T1000 (cell line): ENCODE data around the gene KIF2B.
"Not testable (repeated sequence)": the region's sequence is repeated elsewhere in the genome, so short reads cannot be mapped to it uniquely, and the experiment has no call there.

Experiments
- DNase-seq: peaks from one replicate; lab custom pipeline; 2025; ENCODE audit warnings: mixed read lengths; lab: John Stamatoyannopoulos, UW

Gene KIF2B, protein sequence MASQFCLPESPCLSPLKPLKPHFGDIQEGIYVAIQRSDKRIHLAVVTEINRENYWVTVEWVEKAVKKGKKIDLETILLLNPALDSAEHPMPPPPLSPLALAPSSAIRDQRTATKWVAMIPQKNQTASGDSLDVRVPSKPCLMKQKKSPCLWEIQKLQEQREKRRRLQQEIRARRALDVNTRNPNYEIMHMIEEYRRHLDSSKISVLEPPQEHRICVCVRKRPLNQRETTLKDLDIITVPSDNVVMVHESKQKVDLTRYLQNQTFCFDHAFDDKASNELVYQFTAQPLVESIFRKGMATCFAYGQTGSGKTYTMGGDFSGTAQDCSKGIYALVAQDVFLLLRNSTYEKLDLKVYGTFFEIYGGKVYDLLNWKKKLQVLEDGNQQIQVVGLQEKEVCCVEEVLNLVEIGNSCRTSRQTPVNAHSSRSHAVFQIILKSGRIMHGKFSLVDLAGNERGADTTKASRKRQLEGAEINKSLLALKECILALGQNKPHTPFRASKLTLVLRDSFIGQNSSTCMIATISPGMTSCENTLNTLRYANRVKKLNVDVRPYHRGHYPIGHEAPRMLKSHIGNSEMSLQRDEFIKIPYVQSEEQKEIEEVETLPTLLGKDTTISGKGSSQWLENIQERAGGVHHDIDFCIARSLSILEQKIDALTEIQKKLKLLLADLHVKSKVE

DNA sequence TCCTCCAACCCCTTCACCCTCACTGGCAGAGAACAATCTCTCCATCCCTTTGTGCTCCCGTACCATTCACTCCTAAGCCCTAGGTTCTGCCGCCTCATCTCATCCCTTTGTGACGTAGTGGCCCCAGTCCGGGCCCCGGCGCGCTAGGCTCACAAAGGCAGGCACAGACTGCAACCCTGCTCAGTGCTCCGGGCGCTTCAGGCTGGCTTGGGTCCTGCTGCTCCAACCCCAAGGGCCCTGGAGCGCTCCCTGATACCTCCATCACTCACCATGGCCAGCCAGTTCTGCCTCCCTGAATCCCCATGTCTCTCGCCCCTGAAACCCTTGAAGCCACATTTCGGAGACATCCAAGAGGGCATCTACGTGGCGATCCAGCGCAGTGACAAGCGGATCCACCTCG is at the start of gene KIF2B:
Gene KIF2B, plus strand, starts transcription at position 164 of the 400 bp plus-strand sequence. Its CDS starts 107 bp downstream, at position 271.
- DNase-seq, result no peak

DNA sequence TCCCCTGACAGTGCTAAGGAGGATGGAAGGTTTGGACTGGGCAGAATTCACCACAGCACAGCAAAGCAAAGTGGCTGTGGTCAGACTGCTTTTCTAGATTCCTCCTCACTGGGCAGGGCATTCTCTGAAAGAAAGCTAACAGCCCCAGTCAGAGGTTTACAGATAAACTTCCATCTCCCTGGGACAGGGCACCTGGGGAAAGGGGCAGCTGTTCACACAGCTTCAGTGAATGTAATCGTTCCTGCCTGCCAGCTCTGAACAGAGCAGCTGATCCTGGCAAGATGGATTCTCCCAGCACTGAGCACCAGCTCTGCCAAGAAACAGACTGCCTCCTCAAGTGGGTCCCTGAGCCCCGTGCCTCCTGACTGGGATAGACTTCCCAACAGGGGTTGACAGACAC is 42.4 kb upstream of the KIF2B start:
- DNase-seq, result no peak

DNA sequence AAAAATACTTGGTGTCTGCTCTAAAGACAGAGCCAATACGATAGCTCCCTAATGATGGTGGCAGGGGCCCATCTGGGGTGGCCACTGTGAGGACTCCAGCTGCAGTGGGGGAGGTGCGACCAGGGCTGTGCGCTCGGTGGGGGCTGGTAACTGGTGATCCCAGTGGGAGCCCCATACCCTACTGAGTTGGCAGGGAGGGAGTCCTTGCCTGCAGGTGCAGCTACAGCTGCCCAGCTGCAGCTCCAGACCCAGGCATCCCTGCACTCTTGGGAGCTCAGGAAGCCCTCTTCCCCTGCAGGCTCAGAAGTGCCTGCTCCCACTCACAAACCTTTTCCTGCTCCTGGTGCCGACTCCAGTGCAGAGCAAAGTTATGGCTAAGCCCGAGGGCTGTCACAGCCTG is 31.2 kb upstream of the KIF2B start:
- DNase-seq, result no peak

DNA sequence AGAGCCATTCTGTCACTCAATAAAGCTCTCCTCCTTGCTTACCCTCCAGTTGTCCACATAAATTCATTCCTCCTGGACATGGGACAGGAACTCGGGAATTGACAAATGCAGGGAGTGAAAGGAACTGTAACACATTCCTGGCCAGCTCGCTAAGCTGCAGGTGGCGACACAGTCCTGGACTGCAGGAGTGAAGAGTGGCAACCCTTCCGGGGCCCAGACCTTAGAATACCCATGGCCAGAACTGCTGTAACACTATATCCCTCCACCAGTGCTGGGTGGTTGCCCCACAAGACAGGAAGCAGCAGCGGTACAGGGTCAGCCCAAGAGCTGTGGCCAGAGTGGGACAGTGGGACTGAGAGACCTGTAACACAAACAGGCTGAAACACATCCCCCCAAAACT is 30.3 kb upstream of the KIF2B start:
- no peak for DNase-seq

DNA sequence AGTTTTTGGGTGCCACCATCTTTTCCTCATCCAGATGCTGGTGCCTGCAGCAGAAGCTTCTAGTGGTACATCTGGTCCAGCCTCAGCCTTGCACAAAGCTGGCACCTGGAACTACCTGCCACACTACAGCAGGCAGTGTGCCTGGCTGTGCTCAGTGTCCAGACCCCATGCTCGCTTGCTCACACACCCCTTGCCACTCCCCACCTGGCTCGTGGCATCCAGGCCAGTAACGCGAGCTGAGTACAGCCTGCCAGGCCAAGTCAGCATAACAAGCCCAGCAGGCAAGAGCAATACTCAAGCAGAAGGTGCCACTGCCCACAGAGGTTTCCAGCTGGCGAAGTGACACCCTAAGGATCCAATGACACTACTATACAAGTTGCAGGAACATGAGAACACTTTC is 29.7 kb upstream of the KIF2B start:
- DNase-seq, result no peak

DNA sequence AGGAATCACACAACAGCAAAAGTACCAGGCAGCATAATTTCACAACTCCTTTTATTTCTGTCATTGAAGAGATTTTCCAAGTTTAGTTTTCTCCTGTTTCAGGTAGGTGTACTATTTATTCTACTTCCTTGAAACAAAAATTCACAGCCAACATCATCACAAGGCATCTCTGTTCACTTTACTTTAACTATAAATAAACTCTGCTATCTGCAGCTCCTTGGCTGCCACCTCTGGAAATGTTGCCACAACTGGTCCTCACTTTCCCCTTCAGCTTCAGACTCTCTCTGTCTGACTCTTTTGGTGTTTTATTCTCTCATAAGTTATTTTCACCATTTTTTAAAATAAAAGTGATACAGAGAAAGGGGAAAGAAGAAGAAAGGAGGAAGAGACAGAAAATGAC is 27.9 kb upstream of the KIF2B start:
- no peak for DNase-seq

DNA sequence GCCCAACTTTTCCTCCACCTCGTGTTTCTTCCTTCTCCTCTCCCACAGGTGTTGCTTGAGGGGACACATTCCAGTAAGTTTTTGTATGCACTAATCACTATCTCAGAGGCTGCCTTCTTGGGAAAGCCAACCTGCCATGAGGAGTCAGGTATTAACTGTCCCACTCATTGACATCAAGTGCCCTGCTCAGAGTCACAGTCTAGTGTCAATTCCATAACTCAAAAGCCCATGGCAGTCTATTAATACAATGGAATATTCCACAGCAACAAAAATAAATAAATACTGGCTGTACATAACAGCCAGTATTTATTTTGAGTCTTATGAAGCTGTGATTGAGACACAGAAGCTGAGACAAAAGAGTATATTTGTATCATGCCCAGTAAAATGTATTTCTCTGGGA is 26.1 kb upstream of the KIF2B start:
- no peak for DNase-seq

DNA sequence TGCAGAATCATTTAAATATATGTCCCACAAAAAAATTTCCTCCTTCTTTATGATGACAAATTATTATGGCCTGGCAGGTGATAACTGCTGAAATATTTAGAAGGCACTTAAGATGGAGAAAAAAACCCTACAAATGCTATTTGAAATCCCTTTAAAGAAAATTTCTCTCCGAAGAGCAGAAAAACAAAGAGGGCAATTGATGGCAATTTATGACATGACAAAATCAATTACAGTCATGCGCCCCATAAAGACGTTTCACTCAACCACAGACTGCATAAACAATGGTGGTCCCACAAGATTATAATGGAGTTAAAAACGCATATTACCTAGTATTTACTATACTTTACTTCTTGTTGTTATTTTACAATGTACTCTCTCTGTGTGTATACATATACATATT is 25.2 kb upstream of the KIF2B start:
- no peak for DNase-seq

DNA sequence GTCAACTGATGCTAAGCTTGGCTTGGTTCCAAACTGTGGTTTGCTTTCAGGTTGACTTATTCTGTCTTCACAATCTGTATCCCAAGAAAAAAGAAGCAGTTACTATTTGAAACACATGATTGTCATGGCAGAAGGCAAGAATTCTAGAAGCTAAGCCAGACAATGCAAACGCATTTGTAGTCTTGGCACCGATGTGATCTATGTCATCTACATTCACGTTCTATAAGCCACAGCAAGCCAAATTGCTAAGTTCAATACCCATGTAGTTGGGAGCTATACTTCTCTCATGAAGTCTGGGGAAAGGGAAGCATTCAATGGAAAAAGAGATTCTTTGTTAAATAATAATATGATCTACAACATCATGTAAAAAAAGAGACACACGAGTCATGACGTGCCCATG is 18.3 kb upstream of the KIF2B start:
- DNase-seq, result no peak

DNA sequence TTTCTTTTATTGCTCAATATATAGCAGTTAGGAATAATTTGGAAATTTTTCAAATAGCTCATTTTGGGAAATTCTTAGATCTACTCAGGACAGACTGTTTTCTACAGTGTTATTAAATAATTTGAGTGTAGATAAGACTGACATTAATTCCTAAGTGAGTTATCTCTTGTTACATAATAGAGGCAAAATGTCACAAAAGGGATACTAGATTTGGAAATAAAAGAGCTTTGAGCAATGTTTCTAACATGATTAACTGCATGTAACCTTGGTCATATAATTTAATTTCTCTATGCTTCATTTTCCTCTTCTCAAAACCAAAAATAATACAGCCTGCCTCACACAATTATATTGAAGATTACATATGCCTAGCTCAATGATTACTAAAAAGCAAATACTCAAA is 16.3 kb upstream of the KIF2B start:
- no peak for DNase-seq

DNA sequence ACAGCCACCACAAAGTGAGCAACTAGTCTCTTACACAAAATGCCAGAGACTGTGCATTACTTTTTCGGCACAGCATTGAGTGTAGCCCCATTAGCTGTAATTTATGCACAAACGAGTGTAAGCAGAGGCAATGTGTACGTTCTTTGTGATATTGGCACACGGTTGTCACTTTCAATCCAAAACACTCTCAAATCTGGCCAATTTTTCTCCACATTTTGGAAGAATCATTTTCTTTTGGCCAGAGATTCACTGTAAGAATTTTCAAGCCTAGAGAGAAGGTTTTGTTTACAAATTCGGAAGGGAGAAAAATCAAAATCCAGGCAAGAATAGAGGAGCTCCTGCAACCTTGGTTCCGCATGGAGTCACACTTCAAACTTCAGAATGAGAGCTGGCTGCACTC is 15.4 kb upstream of the KIF2B start:
- DNase-seq, result no peak

DNA sequence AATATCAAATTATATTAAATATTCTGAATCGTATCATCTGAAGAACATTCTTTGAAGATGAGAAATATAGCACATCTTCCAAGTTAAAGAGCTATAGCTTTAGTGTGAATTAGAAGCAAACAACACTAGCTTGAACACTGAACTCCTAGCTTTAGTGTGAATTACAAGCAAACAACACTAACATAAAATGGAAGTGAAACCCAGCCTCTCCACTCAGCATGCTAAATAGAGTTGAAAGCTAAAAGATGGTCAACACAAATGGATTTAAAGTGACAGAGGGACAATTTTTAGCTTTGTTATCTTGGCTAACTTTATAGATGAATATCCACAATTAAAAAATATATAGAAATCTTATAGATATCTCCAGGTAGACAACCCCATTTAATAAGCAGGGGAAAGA is 4.5 kb upstream of the KIF2B start:
- DNase-seq, result no peak

DNA sequence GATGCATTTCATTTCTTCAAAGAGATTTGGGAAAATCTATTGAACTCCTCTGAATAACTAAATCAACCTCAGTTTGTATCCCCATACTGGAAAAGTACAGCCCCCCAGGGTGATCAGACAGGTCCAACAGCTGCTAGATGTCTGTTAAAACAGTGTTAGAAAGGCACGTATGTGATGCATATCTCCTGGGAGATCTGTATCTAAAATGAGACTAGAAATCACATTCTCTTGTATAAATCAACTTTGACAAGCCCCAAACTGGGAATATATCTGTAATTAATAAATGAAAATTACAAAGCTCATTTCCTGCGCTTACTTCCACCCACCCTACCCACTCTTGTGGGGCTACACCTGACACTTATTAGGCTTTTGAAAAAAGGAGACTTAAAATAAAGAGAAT is 3.8 kb upstream of the KIF2B start:
- no peak for DNase-seq

DNA sequence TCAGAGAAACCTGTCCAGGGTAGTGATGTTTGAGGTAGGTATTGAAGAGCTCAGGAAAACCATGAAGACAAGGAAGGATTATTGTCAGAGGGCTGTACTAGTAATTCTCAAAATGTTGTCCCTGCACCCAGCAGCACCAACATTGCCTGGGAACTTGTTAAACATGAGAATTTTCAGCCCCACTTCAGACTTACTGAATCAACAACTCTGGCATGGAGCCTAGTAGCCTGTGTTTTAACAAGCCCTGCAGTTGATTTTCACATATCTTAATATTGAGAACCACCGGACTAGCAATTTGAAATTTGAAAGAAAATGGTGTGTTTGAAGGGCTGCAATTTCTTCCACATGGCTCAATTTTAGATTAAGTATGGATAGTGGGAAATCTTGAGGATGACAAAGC is 2.8 kb upstream of the KIF2B start:
- no peak for DNase-seq

DNA sequence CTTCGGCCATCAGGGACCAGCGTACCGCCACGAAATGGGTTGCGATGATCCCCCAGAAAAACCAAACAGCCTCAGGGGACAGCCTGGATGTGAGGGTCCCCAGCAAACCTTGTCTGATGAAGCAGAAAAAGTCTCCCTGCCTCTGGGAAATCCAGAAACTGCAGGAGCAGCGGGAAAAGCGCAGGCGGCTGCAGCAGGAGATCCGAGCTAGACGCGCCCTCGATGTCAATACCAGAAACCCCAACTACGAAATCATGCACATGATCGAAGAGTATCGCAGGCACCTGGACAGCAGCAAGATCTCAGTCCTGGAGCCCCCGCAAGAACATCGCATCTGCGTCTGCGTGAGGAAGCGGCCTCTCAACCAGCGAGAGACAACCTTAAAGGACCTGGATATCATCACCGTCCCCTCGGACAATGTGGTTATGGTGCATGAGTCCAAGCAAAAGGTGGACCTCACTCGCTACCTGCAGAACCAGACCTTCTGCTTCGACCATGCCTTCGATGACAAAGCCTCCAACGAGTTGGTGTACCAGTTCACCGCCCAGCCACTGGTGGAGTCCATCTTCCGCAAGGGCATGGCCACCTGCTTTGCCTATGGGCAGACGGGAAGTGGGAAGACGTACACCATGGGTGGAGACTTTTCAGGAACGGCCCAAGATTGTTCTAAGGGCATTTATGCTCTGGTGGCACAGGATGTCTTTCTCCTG is 769 bp downstream of the KIF2B start:
- DNase-seq, result no peak

DNA sequence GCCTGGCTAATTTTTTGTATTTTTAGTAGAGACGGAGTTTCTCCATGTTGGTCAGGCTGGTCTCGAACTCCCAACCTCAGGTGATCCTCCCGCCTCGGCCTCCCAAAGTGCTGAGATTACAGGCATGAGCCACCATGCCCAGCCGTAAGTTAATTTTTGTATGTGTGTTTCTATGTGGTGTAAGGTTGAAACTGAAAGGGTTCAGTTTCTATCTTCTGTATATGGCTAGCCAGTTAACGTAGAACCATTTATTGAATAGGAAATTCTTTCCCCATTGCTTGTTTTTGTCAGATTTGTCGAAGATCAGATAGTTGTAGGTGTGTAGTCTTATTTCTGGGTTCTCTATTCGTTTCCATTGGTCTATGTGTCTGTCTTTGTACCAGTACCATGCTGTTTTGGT is 12.0 kb downstream of the KIF2B start:
- not testable (repeated sequence) for DNase-seq

DNA sequence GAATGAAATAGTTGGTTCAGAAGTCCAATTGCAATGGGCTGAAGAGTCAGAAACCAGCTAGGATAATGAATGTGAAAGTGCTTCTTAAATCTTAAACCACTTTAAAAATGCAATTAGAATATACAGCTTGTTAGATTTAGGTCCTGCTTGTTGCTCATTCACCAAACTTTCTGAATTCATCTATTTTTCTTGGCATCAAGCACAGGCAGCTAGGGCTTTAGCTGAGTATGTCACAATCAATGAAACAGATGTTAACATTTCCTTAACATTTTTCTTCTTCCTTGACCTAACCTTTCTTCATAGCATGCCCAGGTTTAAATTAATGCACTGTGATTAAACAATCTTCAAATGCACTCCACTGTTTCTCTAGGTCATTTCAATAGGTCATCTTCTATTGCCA is 14.4 kb downstream of the KIF2B start:
- DNase-seq, result no peak

DNA sequence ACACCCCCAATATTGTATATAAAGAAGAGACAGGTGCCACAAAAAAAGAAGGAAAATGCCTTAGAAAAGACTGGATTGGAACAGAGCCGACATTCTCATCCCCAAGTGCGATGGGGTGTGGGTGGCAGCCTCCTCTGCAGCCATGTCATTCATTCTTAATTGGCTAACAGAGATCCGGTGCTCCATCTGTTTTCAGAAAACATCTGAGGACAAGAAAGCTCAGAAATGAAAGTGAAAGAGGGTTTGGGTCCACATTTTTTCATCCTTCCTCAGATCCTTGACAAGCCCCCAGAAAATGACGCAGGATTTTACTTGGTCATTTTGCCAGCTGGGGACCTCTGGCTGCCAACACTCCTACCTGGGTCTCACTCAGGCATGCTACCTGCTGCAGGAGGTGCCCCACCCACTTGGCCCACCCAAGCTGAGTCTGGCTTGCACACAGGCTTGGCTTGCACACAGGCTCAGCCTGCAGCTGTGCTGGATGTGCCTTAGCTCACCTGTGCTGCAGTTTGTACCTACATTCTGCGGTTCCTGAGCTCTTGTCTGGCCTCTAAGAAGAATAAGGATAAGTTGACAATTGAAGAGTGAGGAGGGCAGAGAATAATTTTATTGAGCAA is 21.9 kb downstream of the KIF2B start:
- no peak for DNase-seq

DNA sequence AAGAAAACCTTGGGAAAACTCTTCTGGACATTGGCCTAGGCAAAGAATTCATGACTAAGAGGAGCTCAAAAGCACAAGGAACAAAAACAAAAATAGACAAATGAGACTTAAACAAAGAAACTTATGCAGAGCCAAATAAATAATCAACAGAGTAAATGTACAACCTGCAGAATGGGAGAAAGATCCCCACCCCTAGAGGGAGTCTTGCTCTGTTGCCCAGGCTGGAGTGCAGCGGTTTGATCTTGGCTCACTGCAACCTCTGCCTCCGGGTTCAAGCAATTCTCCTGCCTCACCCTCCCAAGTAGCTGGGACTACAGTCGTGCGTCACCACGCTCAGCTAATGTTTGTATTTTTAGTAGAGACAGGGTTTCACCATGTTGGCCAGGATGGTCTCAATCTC is 48.4 kb downstream of the KIF2B start:
- DNase-seq, result not testable (repeated sequence)
